Hepatocyte (in vitro differentiated cells): ENCODE results near the gene TMEM250. TPM values are rescaled to one million over a fixed set of nuclear protein-coding genes. Genes with fewer than 3 reads are reported as not detected.

Source experiments
- DNase-seq: peaks from one replicate; pipeline ENCODE4 v3.0.0-alpha.2; 2016; ENCODE audit warnings: low spot score
- H2AFZ ChIP-seq: fragments of 200-600 bp; sonication (generic); 2 replicates; pipeline ENCODE4 v1.6.0; 2016; ENCODE audit warnings: antibody characterized with exemption, mild to moderate bottlenecking
- H3K27ac ChIP-seq: fragments of 200-600 bp; sonication (generic); 2 replicates; pipeline ENCODE4 v1.5.1; 2016; ENCODE audit warnings: mild to moderate bottlenecking
- H3K27me3 ChIP-seq: fragments of 200-600 bp; sonication (generic); 2 replicates; pipeline ENCODE4 v1.6.1; 2016
- H3K36me3 ChIP-seq: fragments of 200-600 bp; sonication (generic); replicated peaks from 2 replicates; pipeline ENCODE4 v1.5.1; 2016; ENCODE audit warnings: low read depth; ENCODE audit not compliant: insufficient read depth
- H3K4me1 ChIP-seq: fragments of 200-600 bp; sonication (generic); 2 replicates; pipeline ENCODE4 v1.5.1; 2016; ENCODE audit warnings: mild to moderate bottlenecking, moderate library complexity; ENCODE audit not compliant: insufficient read depth
- H3K4me2 ChIP-seq: fragments of 200-600 bp; sonication (generic); 2 replicates; pipeline ENCODE4 v1.6.0; 2016
- H3K4me3 ChIP-seq: fragments of 200-600 bp; sonication (generic); 2 replicates; pipeline ENCODE4 v1.5.1; 2016; ENCODE audit warnings: mild to moderate bottlenecking
- H3K79me2 ChIP-seq: fragments of 200-600 bp; sonication (generic); 2 replicates; pipeline ENCODE4 v1.6.0; 2017; ENCODE audit warnings: mild to moderate bottlenecking
- H3K9me2 ChIP-seq: fragments of 200-600 bp; sonication (generic); replicated peaks from 2 replicates; pipeline ENCODE4 v1.6.0; 2017; ENCODE audit warnings: mild to moderate bottlenecking; ENCODE audit not compliant: insufficient read depth
- H3K9me3 ChIP-seq: fragments of 200-600 bp; sonication (generic); 2 replicates; pipeline ENCODE4 v1.5.1; 2016; ENCODE audit warnings: low read depth, mild to moderate bottlenecking
- H4K20me1 ChIP-seq: fragments of 200-600 bp; sonication (generic); 2 replicates; pipeline ENCODE4 v1.6.0; 2016; ENCODE audit warnings: mild to moderate bottlenecking; ENCODE audit not compliant: insufficient read depth, poor library complexity, severe bottlenecking
- CTCF ChIP-seq: fragments of 200-600 bp; sonication (generic); IDR thresholded peaks from 2 replicates; pipeline ENCODE4 v1.5.1; 2016; ENCODE audit warnings: antibody characterized with exemption, mild to moderate bottlenecking; ENCODE audit not compliant: poor library complexity
- EZH2 ChIP-seq: fragments of 200-600 bp; sonication (generic); IDR thresholded peaks from 2 replicates; pipeline ENCODE4 v1.6.1; 2016; ENCODE audit warnings: antibody characterized with exemption, mild to moderate bottlenecking, borderline replicate concordance
- EZH2phosphoT487 ChIP-seq: fragments of 200-600 bp; sonication (generic); IDR thresholded peaks from one replicate; pipeline ENCODE4 v1.6.1; 2018; ENCODE audit warnings: antibody characterized with exemption, mild to moderate bottlenecking, low read depth, moderate library complexity; ENCODE audit not compliant: unreplicated experiment, severe bottlenecking
- WGBS: methylation state at CpG from one replicate; pipeline ENCODE4 v1.1.6; 2016; ENCODE audit warnings: low lambda C conversion rate; ENCODE audit errors: missing lambda C conversion rate; 5-methylcytosine and 5-hydroxymethylcytosine counted together
- polyA plus RNA-seq: library from polyadenylated mRNA; unstranded; fragments of >200 nt; fragmentation: Nextera tagmentation; extraction: Ambion mirVana; gene quantifications from 2 replicates; pipeline ENCODE4 v1.2.1, GENCODE V29; 2016
- total RNA-seq: library from RNA; depleted of rRNA; stranded (reverse); fragments of >200 nt; gene quantifications from 2 replicates; pipeline ENCODE4 v1.2.3, GENCODE V29; 2014

TMEM250 gene
- total and polyA plus RNA-seq, 2 experiments from 2014 or later: 37.8 to 47.6 TPM

- no peaks in the 10 kb centered on the region for H3K36me3 ChIP-seq
- no peaks in the 10 kb centered on the region for H3K27me3 ChIP-seq
- TF ChIP-seq CTCF (no peak), EZH2phosphoT487 (no peak), EZH2 (no peak)
- DNase-seq: no peak
- no peak overlapping the region for H3K4me3 ChIP-seq
- H3K4me1 ChIP-seq: no peaks in the 10 kb centered on the region
- no peak overlapping the region for H3K27ac ChIP-seq
- no peak overlapping the region for H2AFZ ChIP-seq
- peaks cover 63% of the 10 kb centered on the region for H3K79me2 ChIP-seq
- peaks cover 24% of the 10 kb centered on the region for H4K20me1 ChIP-seq
- H3K9me2 ChIP-seq: no peaks in the 10 kb centered on the region
- no peaks in the 10 kb centered on the region for H3K9me3 ChIP-seq
- WGBS: 95% methylated on average over 26 of the region's 26 CpGs
- no peak overlapping the region for H3K4me2 ChIP-seq
Measured at GRCh38 chr9:136075881-136076678, 42.6 kb downstream of the TMEM250 start.

GRCh38 chr9:136075134-136075841, 43.4 kb downstream of the TMEM250 start:
- Histone ChIP-seq H2AFZ (no peak overlapping the region), H3K27me3 (no peaks in the 10 kb centered on the region), H4K20me1 (peaks cover 21% of the 10 kb centered on the region), H3K27ac (no peak overlapping the region), H3K9me2 (no peaks in the 10 kb centered on the region), H3K36me3 (no peaks in the 10 kb centered on the region), H3K79me2 (peaks cover 60% of the 10 kb centered on the region), H3K9me3 (no peaks in the 10 kb centered on the region), H3K4me2 (no peak overlapping the region), H3K4me1 (no peaks in the 10 kb centered on the region), H3K4me3 (no peak overlapping the region)
- no peak for TF ChIP-seq EZH2
- TF ChIP-seq CTCF: no peak
- TF ChIP-seq EZH2phosphoT487: no peak
- no peak for DNase-seq
- 91% methylated on average over 34 of the region's 35 CpGs for WGBS

- no peak overlapping the region for H3K27ac ChIP-seq
- H3K79me2 ChIP-seq: peaks cover 61% of the 10 kb centered on the region
- no peaks in the 10 kb centered on the region for H3K4me1 ChIP-seq
- H3K27me3 ChIP-seq: no peaks in the 10 kb centered on the region
- H3K36me3 ChIP-seq: no peaks in the 10 kb centered on the region
- 94% methylated on average over 28 of the region's 28 CpGs for WGBS
- H2AFZ ChIP-seq: no peak overlapping the region
- no peak for TF ChIP-seq EZH2
- TF ChIP-seq EZH2phosphoT487: no peak
- no peak for TF ChIP-seq CTCF
- no peak for DNase-seq
- no peak overlapping the region for H3K4me2 ChIP-seq
- H4K20me1 ChIP-seq: peaks cover 21% of the 10 kb centered on the region
- H3K4me3 ChIP-seq: no peak overlapping the region
- no peaks in the 10 kb centered on the region for H3K9me2 ChIP-seq
- H3K9me3 ChIP-seq: no peaks in the 10 kb centered on the region
Measured at GRCh38 chr9:136074706-136075105, 44.0 kb downstream of the TMEM250 start.

Other genes with a start within 250 kb of the TMEM250 start
- 15.6 and 18.2 TPM in 2 replicates for gene CAMSAP1, start 211.3 kb downstream of the TMEM250 start, total RNA-seq
- 5.0 and 7.7 TPM in 2 replicates for gene CAMSAP1, start 211.3 kb downstream of the TMEM250 start, polyA plus RNA-seq
- 33.6 and 36.4 TPM in 2 replicates for gene UBAC1, start 157.5 kb downstream of the TMEM250 start, total RNA-seq
- gene UBAC1, start 157.5 kb downstream of the TMEM250 start, polyA plus RNA-seq: 35.2 and 42.5 TPM in 2 replicates
- gene NACC2, start 23.6 kb downstream of the TMEM250 start, total RNA-seq: 12.3 and 13.0 TPM in 2 replicates
- gene NACC2, start 23.6 kb downstream of the TMEM250 start, polyA plus RNA-seq: 7.1 and 11.0 TPM in 2 replicates
- not detected in 2 replicates for gene LHX3, start 86.3 kb upstream of the TMEM250 start, total RNA-seq
- not detected in 2 replicates for gene LHX3, start 86.3 kb upstream of the TMEM250 start, polyA plus RNA-seq
- 9.4 and 11.0 TPM in 2 replicates for gene QSOX2, start 126.9 kb upstream of the TMEM250 start, total RNA-seq
- gene QSOX2, start 126.9 kb upstream of the TMEM250 start, polyA plus RNA-seq: 2.6 and 3.3 TPM in 2 replicates
- 0.16 and 0.60 TPM in 2 replicates for gene CCDC187, start 185.2 kb upstream of the TMEM250 start, total RNA-seq
- gene CCDC187, start 185.2 kb upstream of the TMEM250 start, polyA plus RNA-seq: 0.23 and 0.75 TPM in 2 replicates
- gene GPSM1, start 208.7 kb upstream of the TMEM250 start, total RNA-seq: 25.5 and 27.3 TPM in 2 replicates
- gene GPSM1, start 208.7 kb upstream of the TMEM250 start, polyA plus RNA-seq: 27.2 and 30.0 TPM in 2 replicates
- 10.4 and 21.5 TPM in 2 replicates for gene DNLZ, start 244.9 kb upstream of the TMEM250 start, total RNA-seq
- 24.3 and 25.3 TPM in 2 replicates for gene DNLZ, start 244.9 kb upstream of the TMEM250 start, polyA plus RNA-seq